Chondrocyte (in vitro differentiated cells): ENCODE results near the gene USP35. TPM values are rescaled to one million over a fixed set of nuclear protein-coding genes. Genes with fewer than 3 reads are reported as not detected.

Source experiments
- DNase-seq: peaks from one replicate; pipeline ENCODE4 v3.0.0; 2021; ENCODE audit warnings: mixed read lengths, low spot score
- H3K27ac Mint-ChIP-seq: one replicate; pipeline ENCODE4 v1.8.0; 2021; ENCODE audit warnings: mild to moderate bottlenecking, moderate library complexity, mixed read lengths; ENCODE audit not compliant: unreplicated experiment
- H3K27me3 Mint-ChIP-seq: 2 replicates; pipeline ENCODE4 v1.8.0; 2021; ENCODE audit warnings: low read depth, mixed read lengths
- H3K36me3 Mint-ChIP-seq: 2 replicates; pipeline ENCODE4 v1.8.0; 2021; ENCODE audit warnings: low read depth, mixed read lengths
- H3K4me1 Mint-ChIP-seq: 2 replicates; pipeline ENCODE4 v1.8.0; 2021; ENCODE audit warnings: low read depth, mild to moderate bottlenecking, mixed read lengths
- H3K4me3 Mint-ChIP-seq: one replicate; pipeline ENCODE4 v1.8.0; 2021; ENCODE audit warnings: mild to moderate bottlenecking, moderate library complexity, mixed read lengths; ENCODE audit not compliant: unreplicated experiment
- H3K9me3 Mint-ChIP-seq: 2 replicates; pipeline ENCODE4 v1.8.0; 2021; ENCODE audit warnings: low read depth, mixed read lengths
- total RNA-seq: library from RNA; stranded (reverse); gene quantifications from 3 replicates; pipeline ENCODE4 v1.2.1, GENCODE V29; 2021
- TF ChIP-seq, protein P1 (sequence below): fragments of 200-600 bp; sonication (generic); IDR thresholded peaks from 2 replicates; pipeline ENCODE4 v1.5.0; 2021; ENCODE audit warnings: antibody characterized with exemption, mild to moderate bottlenecking, moderate library complexity

Gene USP35
- total RNA-seq, 1 donor from 2014 or later, result 14.0 TPM

DNA sequence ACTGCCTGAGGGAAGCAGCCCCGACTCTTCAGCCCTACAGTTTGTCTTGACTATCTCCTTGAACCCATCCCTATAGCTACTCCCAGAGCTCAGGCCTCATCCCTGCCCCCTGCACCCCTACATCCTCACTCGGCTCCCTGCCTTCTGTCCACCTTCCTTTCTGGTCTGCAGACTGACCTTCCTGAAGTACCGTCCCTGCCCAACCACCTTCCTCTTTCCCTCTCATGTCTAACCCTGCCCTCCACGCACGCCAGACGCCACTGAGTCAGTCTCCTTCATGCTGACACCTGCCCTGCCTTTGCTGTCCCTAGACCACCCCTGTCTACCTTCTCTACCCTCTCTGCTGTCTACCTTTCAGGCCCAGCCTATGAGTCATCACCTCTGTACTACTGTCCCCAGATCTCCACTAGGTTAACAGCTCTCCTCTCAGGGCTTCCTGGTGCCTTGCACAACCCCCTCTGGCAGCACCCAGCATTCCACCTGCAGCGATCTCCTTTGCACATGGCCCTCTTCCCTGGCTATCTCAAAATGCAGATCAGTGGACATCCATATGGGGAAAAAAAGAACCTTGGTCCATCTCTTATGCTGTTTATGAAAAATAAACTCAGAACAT lies 9.2 kb upstream of the USP35 start:
- Mint-ChIP-seq H3K36me3 (peaks cover 10% of the 10 kb centered on the region), H3K4me3 (no peak overlapping the region), H3K27ac (no peak overlapping the region), H3K9me3 (peaks cover 3% of the 10 kb centered on the region), H3K27me3 (no peaks in the 10 kb centered on the region), H3K4me1 (peaks cover 15% of the 10 kb centered on the region)
- no peak for DNase-seq
- TF ChIP-seq, protein P1, sequence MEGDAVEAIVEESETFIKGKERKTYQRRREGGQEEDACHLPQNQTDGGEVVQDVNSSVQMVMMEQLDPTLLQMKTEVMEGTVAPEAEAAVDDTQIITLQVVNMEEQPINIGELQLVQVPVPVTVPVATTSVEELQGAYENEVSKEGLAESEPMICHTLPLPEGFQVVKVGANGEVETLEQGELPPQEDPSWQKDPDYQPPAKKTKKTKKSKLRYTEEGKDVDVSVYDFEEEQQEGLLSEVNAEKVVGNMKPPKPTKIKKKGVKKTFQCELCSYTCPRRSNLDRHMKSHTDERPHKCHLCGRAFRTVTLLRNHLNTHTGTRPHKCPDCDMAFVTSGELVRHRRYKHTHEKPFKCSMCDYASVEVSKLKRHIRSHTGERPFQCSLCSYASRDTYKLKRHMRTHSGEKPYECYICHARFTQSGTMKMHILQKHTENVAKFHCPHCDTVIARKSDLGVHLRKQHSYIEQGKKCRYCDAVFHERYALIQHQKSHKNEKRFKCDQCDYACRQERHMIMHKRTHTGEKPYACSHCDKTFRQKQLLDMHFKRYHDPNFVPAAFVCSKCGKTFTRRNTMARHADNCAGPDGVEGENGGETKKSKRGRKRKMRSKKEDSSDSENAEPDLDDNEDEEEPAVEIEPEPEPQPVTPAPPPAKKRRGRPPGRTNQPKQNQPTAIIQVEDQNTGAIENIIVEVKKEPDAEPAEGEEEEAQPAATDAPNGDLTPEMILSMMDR, result no peak

DNA sequence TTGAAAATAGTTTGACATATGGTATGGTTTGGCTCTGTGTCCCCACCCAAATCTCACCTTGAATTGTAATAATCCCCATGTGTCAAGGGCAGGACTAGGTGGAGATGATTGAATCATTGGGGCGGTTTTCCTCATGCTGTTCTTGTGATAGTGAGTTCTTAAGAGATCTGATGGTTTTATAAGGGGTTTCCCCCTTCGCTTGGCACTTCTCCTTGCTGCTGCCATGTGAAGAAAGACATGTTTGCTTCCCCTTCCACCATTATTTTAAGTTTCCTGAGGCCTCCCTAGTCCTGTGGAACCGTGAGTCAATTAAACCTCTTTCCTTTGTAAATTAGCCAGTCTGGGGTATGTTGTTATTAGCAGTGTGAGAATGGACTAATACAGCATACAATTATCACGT lies 8.0 kb upstream of the USP35 start:
- Mint-ChIP-seq H3K27me3 (no peaks in the 10 kb centered on the region), H3K27ac (peak overlapping the region; percentile 0)

DNA sequence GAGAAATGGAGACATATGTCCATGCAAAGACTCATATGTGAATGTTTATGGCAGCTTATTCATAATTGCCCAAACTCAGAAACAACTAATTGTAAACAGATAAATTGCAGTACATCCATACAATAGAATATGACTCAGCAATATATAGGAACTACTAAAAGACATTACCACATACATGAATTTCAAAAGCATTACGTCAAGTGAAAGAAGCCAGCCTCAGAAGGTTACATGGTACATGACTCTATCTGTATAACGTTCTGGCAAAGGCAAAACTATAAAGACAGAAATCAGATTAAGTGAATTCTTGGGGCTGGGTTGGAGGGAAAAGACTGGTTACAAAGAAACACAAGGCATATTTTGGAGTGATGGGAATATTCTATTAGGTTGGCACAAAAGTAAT lies 7.5 kb upstream of the USP35 start:
- Mint-ChIP-seq H3K4me3 (no peak overlapping the region), H3K27me3 (no peaks in the 10 kb centered on the region), H3K9me3 (peaks cover 2% of the 10 kb centered on the region), H3K4me1 (peaks cover 24% of the 10 kb centered on the region), H3K36me3 (peaks cover 7% of the 10 kb centered on the region), H3K27ac (peak overlapping the region; percentile 0)
- TF ChIP-seq, protein P1, result no peak
- DNase-seq, result no peak

More for the DNA sequence above, 8.0 kb upstream of the USP35 start:
- Mint-ChIP-seq H3K36me3 (peaks cover 8% of the 10 kb centered on the region), H3K4me3 (no peak overlapping the region), H3K9me3 (peaks cover 3% of the 10 kb centered on the region), H3K4me1 (peaks cover 20% of the 10 kb centered on the region)
- no peak for DNase-seq
- TF ChIP-seq, protein P1, result no peak

DNA sequence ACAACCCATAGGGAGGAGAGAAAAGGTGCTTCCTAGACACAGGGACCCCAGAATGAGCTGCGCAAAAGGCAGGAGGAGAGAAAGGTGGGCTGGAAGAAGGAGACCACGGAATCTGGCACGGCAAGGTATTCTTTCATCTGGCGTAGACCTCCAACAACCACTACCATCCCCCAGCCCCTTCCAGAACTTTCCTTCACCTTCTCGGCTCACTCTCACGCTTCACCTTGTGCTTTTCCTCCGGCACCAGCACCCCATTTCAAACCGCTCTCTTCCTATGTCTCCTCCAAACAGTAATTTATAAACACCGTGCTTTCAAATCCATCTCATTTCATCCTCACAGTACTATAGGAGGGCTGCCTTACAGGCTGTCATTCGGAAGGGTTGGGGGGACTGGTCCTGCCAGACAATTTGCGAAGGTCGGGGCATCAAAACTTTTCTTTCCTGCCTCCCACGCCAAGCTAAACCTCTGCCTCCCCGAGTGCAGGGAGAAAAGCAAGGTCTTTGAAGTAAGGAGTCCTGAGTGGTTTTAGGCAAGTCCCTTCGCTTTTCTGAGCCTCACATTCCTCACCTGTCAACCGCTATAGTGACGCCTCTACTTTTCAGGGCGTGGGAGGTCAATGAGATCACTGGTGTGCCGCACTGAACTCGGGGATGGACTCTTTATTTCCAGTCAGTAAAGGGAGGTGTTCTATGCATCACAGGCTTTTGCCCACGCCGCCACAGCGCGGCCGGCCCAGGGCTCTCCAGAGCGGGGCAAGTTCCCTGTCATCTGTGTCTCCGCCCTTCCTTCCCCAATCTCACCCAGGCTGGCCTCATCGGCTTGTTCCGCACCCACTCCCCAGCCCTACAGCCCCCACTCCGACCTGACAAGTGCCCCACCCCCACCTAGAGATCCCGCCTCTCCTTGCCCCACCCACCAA lies 1.1 kb upstream of the USP35 start:
- no peaks in the 10 kb centered on the region for H3K9me3 Mint-ChIP-seq
- H3K27ac Mint-ChIP-seq, result peak overlapping the region; percentile 97
- H3K27me3 Mint-ChIP-seq, result no peaks in the 10 kb centered on the region
- H3K36me3 Mint-ChIP-seq, result peaks cover 1% of the 10 kb centered on the region
- no peak for DNase-seq
- TF ChIP-seq, protein P1, result peak; percentile 1
- peak overlapping the region; percentile 98 for H3K4me3 Mint-ChIP-seq
- peaks cover 60% of the 10 kb centered on the region for H3K4me1 Mint-ChIP-seq

DNA sequence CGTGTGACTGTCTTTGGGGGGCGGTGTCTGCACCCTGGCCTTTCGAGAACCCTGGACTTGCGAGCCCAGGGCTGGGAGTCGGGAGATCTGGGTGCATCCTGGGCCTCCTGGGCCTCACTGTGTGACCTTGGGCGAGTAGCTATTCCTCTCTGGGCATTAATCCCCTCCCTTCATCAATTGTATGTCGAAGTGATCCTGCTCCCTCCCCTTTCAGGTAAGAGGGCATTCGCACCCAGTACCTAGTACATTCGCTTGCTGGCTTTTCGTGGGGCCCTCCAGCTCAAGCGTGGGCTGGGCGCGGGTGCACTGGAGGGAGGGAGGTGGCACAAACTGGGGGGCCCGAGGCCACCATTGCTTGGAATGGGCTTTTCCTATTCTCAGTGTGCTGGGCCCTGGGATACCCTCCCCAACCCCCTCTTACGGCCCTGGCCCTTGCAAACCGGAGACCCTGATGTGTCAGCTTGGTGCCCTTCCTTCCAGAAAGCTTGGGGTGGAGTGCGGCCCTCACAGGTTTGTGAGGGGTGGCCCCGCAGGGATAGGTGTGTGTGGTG lies 530 bp downstream of the USP35 start:
- Mint-ChIP-seq H3K4me1 (peaks cover 68% of the 10 kb centered on the region), H3K36me3 (peaks cover 2% of the 10 kb centered on the region), H3K9me3 (no peaks in the 10 kb centered on the region), H3K4me3 (peak overlapping the region; percentile 98), H3K27ac (peak overlapping the region; percentile 85), H3K27me3 (no peaks in the 10 kb centered on the region)
- TF ChIP-seq, protein P1, result no peak
- no peak for DNase-seq
